IMR-90 (cell line): Measurements from ENCODE around the gene ESAM. TPM values are rescaled to one million over a fixed set of nuclear protein-coding genes. Genes with fewer than 3 reads are reported as not detected.

Experiments
- ATAC-seq: fragments of 200-7000 bp; cut with Tn5 transposase; 2 replicates; pipeline ENCODE4 v1.9.1; 2020; ENCODE audit warnings: low read depth, mild to moderate bottlenecking, moderate library complexity
- BruUV-seq: library from RNA; stranded (reverse); fragments of 400-500 nt; replicated peaks from 2 replicates; lab custom pipeline; 2021; lab: Mats Ljungman, UMichigan
- CTCF ChIA-PET: fragments of 300-600 bp; formaldehyde crosslinking; extraction: SDS; loops from one replicate; lab custom pipeline; 2021; ENCODE audit warnings: antibody characterized with exemption; lab: Yijun Ruan, JAX
- POLR2A ChIA-PET: fragments of 300-600 bp; sonication (Branson Sonifier 250); formaldehyde crosslinking; loops from one replicate; lab custom pipeline; 2022; ENCODE audit warnings: antibody characterized with exemption; ENCODE audit not compliant: unreplicated experiment; lab: Charles Lee
- DNase-seq: peaks from one replicate; pipeline ENCODE4 v3.0.0; 2013
- H2AFZ ChIP-seq: replicated peaks from 2 replicates; pipeline ENCODE3; 2013; ENCODE audit warnings: low read length, mild to moderate bottlenecking; ENCODE audit not compliant: poor library complexity
- H2AK5ac ChIP-seq: 2 replicates; pipeline ENCODE4 v1.6.1; 2013; ENCODE audit warnings: low read depth, low read length, inconsistent platforms
- H2AK9ac ChIP-seq: replicated peaks from 2 replicates; pipeline ENCODE3; 2013; ENCODE audit warnings: mild to moderate bottlenecking, low read depth, low read length, moderate library complexity; ENCODE audit not compliant: poor library complexity
- H2BK120ac ChIP-seq: 2 replicates; pipeline ENCODE4 v1.6.1; 2013; ENCODE audit warnings: low read depth, low read length, inconsistent platforms
- H2BK15ac ChIP-seq: 3 replicates; pipeline ENCODE4 v1.6.1; 2013; ENCODE audit warnings: low read depth, low read length, inconsistent platforms
- H2BK20ac ChIP-seq: 2 replicates; pipeline ENCODE4 v1.6.1; 2013; ENCODE audit warnings: low read depth, mild to moderate bottlenecking, inconsistent platforms, low read length, moderate library complexity
- H2BK5ac ChIP-seq: 2 replicates; pipeline ENCODE4 v1.6.1; 2013; ENCODE audit warnings: mild to moderate bottlenecking, low read depth, low read length, inconsistent platforms; ENCODE audit not compliant: poor library complexity, severe bottlenecking
- H3K14ac ChIP-seq: replicated peaks from 2 replicates; pipeline ENCODE4 v1.6.1; 2013; ENCODE audit warnings: low read depth, low read length, inconsistent platforms
- H3K18ac ChIP-seq: 2 replicates; pipeline ENCODE4 v1.6.1; 2013; ENCODE audit warnings: low read depth, low read length, control low read depth
- H3K23ac ChIP-seq: 2 replicates; pipeline ENCODE4 v1.6.1; 2013; ENCODE audit warnings: low read depth, low read length, inconsistent platforms
- H3K27ac ChIP-seq: 2 replicates; pipeline ENCODE4 v1.5.1; 2013; ENCODE audit warnings: mild to moderate bottlenecking, control low read depth, low read length; ENCODE audit not compliant: insufficient read depth
- H3K27me3 ChIP-seq: 2 replicates; pipeline ENCODE4 v1.6.1; 2013; ENCODE audit warnings: low read length; ENCODE audit not compliant: control insufficient read depth, insufficient read depth
- H3K36me3 ChIP-seq: 2 replicates; pipeline ENCODE4 v1.6.1; 2013; ENCODE audit warnings: low read length, mixed read lengths; ENCODE audit not compliant: control insufficient read depth, insufficient read depth
- H3K4ac ChIP-seq: 2 replicates; pipeline ENCODE4 v1.6.1; 2013; ENCODE audit warnings: low read depth, low read length, inconsistent platforms
- H3K4me1 ChIP-seq: 2 replicates; pipeline ENCODE4 v1.6.1; 2013; ENCODE audit warnings: low read length, mixed read lengths; ENCODE audit not compliant: control insufficient read depth, insufficient read depth
- H3K4me2 ChIP-seq: 2 replicates; pipeline ENCODE4 v1.6.1; 2013; ENCODE audit warnings: low read depth, mild to moderate bottlenecking, control low read depth, low read length, moderate library complexity
- H3K4me3 ChIP-seq: 2 replicates; pipeline ENCODE4 v1.5.1; 2013; ENCODE audit warnings: low read depth, mild to moderate bottlenecking, control low read depth, low read length, moderate library complexity; ENCODE audit not compliant: insufficient read depth
- H3K56ac ChIP-seq: 2 replicates; pipeline ENCODE4 v1.6.1; 2013; ENCODE audit warnings: low read length, inconsistent platforms; ENCODE audit not compliant: insufficient read depth; ENCODE audit errors: extremely low read depth
- H3K79me1 ChIP-seq, 2 experiments: 2 replicates each; pipeline ENCODE4 v1.6.1; 2013; ENCODE audit warnings: low read length in 2 of 2, inconsistent platforms in 1 of 2, low read depth in 1 of 2
- H3K9ac ChIP-seq: 2 replicates; pipeline ENCODE4 v1.6.1; 2013; ENCODE audit warnings: low read depth, low read length, control low read depth
- H3K9me1 ChIP-seq: 2 replicates; pipeline ENCODE4 v1.6.1; 2013; ENCODE audit warnings: low read length, inconsistent platforms; ENCODE audit not compliant: insufficient read depth
- H3K9me3 ChIP-seq: 2 replicates; pipeline ENCODE4 v1.6.1; 2013; ENCODE audit warnings: low read length; ENCODE audit not compliant: control insufficient read depth, insufficient read depth
- H4K20me1 ChIP-seq: 2 replicates; pipeline ENCODE4 v1.6.1; 2013; ENCODE audit warnings: low read length, inconsistent platforms; ENCODE audit not compliant: insufficient read depth
- H4K5ac ChIP-seq: 2 replicates; pipeline ENCODE4 v1.6.1; 2013; ENCODE audit warnings: mild to moderate bottlenecking, low read depth, low read length, control low read depth
- H4K8ac ChIP-seq, 2 experiments: 2 replicates each; pipeline ENCODE4 v1.6.1; 2013; ENCODE audit warnings: low read depth in 2 of 2, low read length in 2 of 2, control low read depth in 1 of 2, inconsistent platforms in 1 of 2
- H4K91ac ChIP-seq: 2 replicates; pipeline ENCODE4 v1.6.1; 2013; ENCODE audit warnings: low read depth, low read length, inconsistent platforms; ENCODE audit not compliant: insufficient read depth
- BHLHE40 ChIP-seq: fragments of 150-350 bp; IDR thresholded peaks from 2 replicates; pipeline ENCODE4 v1.6.1; 2016; ENCODE audit warnings: mild to moderate bottlenecking, low read depth, low read length
- CEBPB ChIP-seq: IDR thresholded peaks from 2 replicates; pipeline ENCODE4 v1.6.1; 2012; ENCODE audit warnings: low read depth, low read length, improper control_type of control experiment
- CHD1 ChIP-seq: IDR thresholded peaks from 2 replicates; pipeline ENCODE4 v1.6.1; 2012; ENCODE audit warnings: low read depth, low read length, improper control_type of control experiment
- FOS ChIP-seq: fragments of 150-350 bp; IDR thresholded peaks from 2 replicates; pipeline ENCODE4 v1.6.1; 2016; ENCODE audit warnings: low read depth, low read length
- MAFK ChIP-seq: IDR thresholded peaks from 2 replicates; pipeline ENCODE4 v1.6.1; 2012; ENCODE audit warnings: low read depth, low read length, improper control_type of control experiment
- MAZ ChIP-seq: IDR thresholded peaks from 2 replicates; pipeline ENCODE4 v1.6.1; 2012; ENCODE audit warnings: low read depth, mild to moderate bottlenecking, low read length, improper control_type of control experiment, moderate library complexity, borderline replicate concordance
- NFE2L2 ChIP-seq: fragments of 150-350 bp; IDR thresholded peaks from 2 replicates; pipeline ENCODE4 v1.6.1; 2016; ENCODE audit warnings: low read depth, mild to moderate bottlenecking, low read length
- POLR2A ChIP-seq: IDR thresholded peaks from 2 replicates; pipeline ENCODE4 v1.6.1; 2012; ENCODE audit warnings: mild to moderate bottlenecking, low read depth, low read length
- RAD21 ChIP-seq: IDR thresholded peaks from 2 replicates; pipeline ENCODE4 v1.6.1; 2012; ENCODE audit warnings: low read length, improper control_type of control experiment
- RCOR1 ChIP-seq: IDR thresholded peaks from 2 replicates; pipeline ENCODE4 v1.6.1; 2012; ENCODE audit warnings: mild to moderate bottlenecking, low read length, improper control_type of control experiment; ENCODE audit not compliant: insufficient replicate concordance
- SMC3 ChIP-seq: fragments of 150-350 bp; IDR thresholded peaks from 2 replicates; pipeline ENCODE4 v1.6.1; 2016; ENCODE audit warnings: low read depth, mild to moderate bottlenecking, antibody characterized with exemption, low read length, moderate library complexity
- WGBS, 2 experiments: methylation state at CpG; one replicate each; pipeline versions ENCODE4 v1.1.5 to v1.1.7; 2013; ENCODE audit warnings: missing lambda C conversion rate in 2 of 2; ENCODE audit not compliant: insufficient read length in 1 of 2; ENCODE audit errors: extremely low coverage in 2 of 2; 5-methylcytosine and 5-hydroxymethylcytosine counted together
- dilution Hi-C: fragments of 300-500 bp; cut with HindIII; formaldehyde crosslinking; loops from one replicate; pipeline ENCODE4 v1.14.3; 2018; ENCODE audit warnings: low sequenced_read_pairs; ENCODE audit not compliant: unreplicated experiment
- in situ Hi-C: fragments of 300-500 bp; cut with MboI; formaldehyde crosslinking; loops from 3 replicates; pipeline ENCODE4 v1.14.3; 2019; ENCODE audit warnings: low sequenced_read_pairs, inconsistent platforms, mixed read lengths
- intact Hi-C: fragments of 100-400 bp; cut with micrococcal nuclease; formaldehyde crosslinking; loops from 2 replicates; pipeline ENCODE4 v1.10.0; 2022
- polyA plus RNA-seq, 3 experiments: library from polyadenylated mRNA; depleted of rRNA; stranded (reverse); fragments of >200 nt; gene quantifications; 2 replicates each; pipeline ENCODE4 v1.2.3, GENCODE V29; 2012; ENCODE audit warnings: low replicate concordance in 1 of 3
- total RNA-seq: library from RNA; depleted of rRNA; stranded (reverse); fragments of >200 nt; gene quantifications from 2 replicates; pipeline ENCODE4 v1.2.3, GENCODE V29; 2012
- TF ChIP-seq, protein P1 (sequence below): conservative IDR thresholded peaks from 2 replicates; pipeline ENCODE4 v1.5.1; 2012; ENCODE audit warnings: mild to moderate bottlenecking, low read depth, low read length, improper control_type of control experiment

Gene ESAM
- total and polyA plus RNA-seq, 2 of the 4 experiments (the other 2 are of a cell fraction): under 0.01 to 0.12 TPM

DNA sequence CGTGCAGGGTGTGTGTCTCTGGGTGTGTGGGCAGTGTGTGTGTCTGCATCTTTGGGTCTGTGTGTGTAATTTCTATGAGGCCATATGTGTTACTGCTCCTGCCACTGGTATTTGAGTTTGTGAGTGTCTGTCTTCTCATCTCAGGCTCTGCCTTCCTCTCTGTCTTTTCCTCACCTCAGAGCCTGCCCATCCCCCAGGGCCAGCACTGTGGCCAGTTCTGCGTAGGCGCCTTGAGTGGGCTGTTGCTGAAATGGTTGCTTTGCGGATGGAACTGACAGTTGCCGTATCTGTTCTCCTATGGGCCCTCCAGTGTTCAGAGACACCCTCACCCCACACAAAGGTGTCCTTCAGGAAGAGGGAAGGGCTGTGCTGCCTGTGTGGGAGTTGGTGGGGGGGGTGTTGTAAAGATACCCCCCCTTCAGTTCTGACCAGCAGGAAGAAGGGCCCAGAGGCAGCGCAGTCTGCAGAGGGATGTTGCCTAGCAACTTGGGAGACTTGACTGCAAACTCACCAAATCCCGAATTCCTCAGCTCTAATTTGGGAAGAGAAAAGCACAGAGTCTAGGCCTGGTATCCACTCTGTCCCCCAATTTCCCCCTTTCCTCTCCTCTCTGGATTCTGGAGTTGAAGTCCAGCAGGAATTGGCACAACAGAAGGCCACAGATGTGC is 24.3 kb downstream of the ESAM start:
- no peaks in the 10 kb centered on the region for H3K36me3 ChIP-seq
- H2BK20ac ChIP-seq: no peak overlapping the region
- no peak overlapping the region for H2BK5ac ChIP-seq
- no peaks in the 10 kb centered on the region for H3K9me3 ChIP-seq
- H3K9ac ChIP-seq: no peak overlapping the region
- TF ChIP-seq RAD21: no peak
- no peak for TF ChIP-seq MAZ
- TF ChIP-seq MAFK: no peak
- TF ChIP-seq FOS: no peak
- TF ChIP-seq, protein P1, sequence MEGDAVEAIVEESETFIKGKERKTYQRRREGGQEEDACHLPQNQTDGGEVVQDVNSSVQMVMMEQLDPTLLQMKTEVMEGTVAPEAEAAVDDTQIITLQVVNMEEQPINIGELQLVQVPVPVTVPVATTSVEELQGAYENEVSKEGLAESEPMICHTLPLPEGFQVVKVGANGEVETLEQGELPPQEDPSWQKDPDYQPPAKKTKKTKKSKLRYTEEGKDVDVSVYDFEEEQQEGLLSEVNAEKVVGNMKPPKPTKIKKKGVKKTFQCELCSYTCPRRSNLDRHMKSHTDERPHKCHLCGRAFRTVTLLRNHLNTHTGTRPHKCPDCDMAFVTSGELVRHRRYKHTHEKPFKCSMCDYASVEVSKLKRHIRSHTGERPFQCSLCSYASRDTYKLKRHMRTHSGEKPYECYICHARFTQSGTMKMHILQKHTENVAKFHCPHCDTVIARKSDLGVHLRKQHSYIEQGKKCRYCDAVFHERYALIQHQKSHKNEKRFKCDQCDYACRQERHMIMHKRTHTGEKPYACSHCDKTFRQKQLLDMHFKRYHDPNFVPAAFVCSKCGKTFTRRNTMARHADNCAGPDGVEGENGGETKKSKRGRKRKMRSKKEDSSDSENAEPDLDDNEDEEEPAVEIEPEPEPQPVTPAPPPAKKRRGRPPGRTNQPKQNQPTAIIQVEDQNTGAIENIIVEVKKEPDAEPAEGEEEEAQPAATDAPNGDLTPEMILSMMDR: no peak
- no peak for TF ChIP-seq BHLHE40
- TF ChIP-seq RCOR1: no peak
- TF ChIP-seq CHD1: no peak
- TF ChIP-seq CEBPB: no peak
- no peak for TF ChIP-seq NFE2L2
- TF ChIP-seq SMC3: no peak
- no peak for TF ChIP-seq POLR2A
- no peak overlapping the region for H3K27ac ChIP-seq
- H3K56ac ChIP-seq: no peak overlapping the region
- H2AK5ac ChIP-seq: no peak overlapping the region
- no peak overlapping the region for H4K5ac ChIP-seq
- no peak overlapping the region for H2AFZ ChIP-seq
- no peak overlapping the region for H2BK120ac ChIP-seq
- no peak overlapping the region for H3K4me3 ChIP-seq
- in situ Hi-C loops: no loop called here
- intact Hi-C loops: no loop called here
- H3K27me3 ChIP-seq: peaks cover 23% of the 10 kb centered on the region
- no peak for ATAC-seq
- H3K4me1 ChIP-seq: peaks cover 2% of the 10 kb centered on the region; the same call in 1 of the 2 replicates
- peaks cover 0 to 7% of the 10 kb centered on the region in 2 experiments; a peak in 2 of 4 replicates for H3K79me1 ChIP-seq
- H3K14ac ChIP-seq: no peak overlapping the region
- H2BK15ac ChIP-seq: no peak overlapping the region
- H4K20me1 ChIP-seq: no peaks in the 10 kb centered on the region
- 0 out of 2 replicates have a peak, but pooled peaks cover 3% of the 10 kb centered on the region for H3K9me1 ChIP-seq
- H4K91ac ChIP-seq: no peak overlapping the region
- no peak overlapping the region for H3K18ac ChIP-seq
- no peak overlapping the region for H3K4ac ChIP-seq
- no peak overlapping the region for H3K4me2 ChIP-seq
- CTCF ChIA-PET: no interaction called here
- no peak for DNase-seq
- H2AK9ac ChIP-seq: no peak overlapping the region
- H4K8ac ChIP-seq: no peak overlapping the region
- no peak overlapping the region for H3K23ac ChIP-seq
- 56% methylated on average over 1 of the region's 7 CpGs; no CpG with 5 or more reads in 1 of the 2 experiments for WGBS, 2 experiments
- BruUV-seq: no TSS peak
- dilution Hi-C loops: no loop called here
- POLR2A ChIA-PET: no interaction called here
